PC-9 (cell line): ENCODE measurements around the gene TNXB.
"Not testable (repeated sequence)": the region's sequence is repeated elsewhere in the genome, so short reads cannot be mapped to it uniquely, and the experiment has no call there.

Source experiments
- CTCF ChIP-seq: fragments of 200-600 bp; sonication (generic); conservative IDR thresholded peaks from 2 replicates; pipeline ENCODE4 v1.6.1; 2017; ENCODE audit warnings: mixed run types, antibody characterized with exemption, mild to moderate bottlenecking, moderate library complexity
- EZH2 ChIP-seq: fragments of 200-600 bp; sonication (generic); IDR thresholded peaks from 2 replicates; pipeline ENCODE4 v1.8.0; 2017; ENCODE audit warnings: antibody characterized with exemption, low read depth

- TF ChIP-seq CTCF, EZH2: not testable (repeated sequence)
Observed at GRCh38 chr6:32049149-32049548, 60.0 kb downstream of the TNXB start.
